GM12875 (cell line): ENCODE data around the gene IGSF21.

Experiments used
- H3K4me3 ChIP-seq: one replicate; pipeline ENCODE4 v1.5.1; 2011; ENCODE audit warnings: low read depth, low read length, control low read depth
- CTCF ChIP-seq: IDR thresholded peaks from 2 replicates; pipeline ENCODE4 v1.5.1; 2011; ENCODE audit warnings: low read depth, mild to moderate bottlenecking, control low read depth, inconsistent platforms, low read length, moderate library complexity, borderline replicate concordance; ENCODE audit not compliant: insufficient read depth

Gene IGSF21

GRCh38 chr1:18401921-18402320 is 294.3 kb downstream of the IGSF21 start:
- no peak overlapping the region for H3K4me3 ChIP-seq
- TF ChIP-seq CTCF: no peak

GRCh38 chr1:18404460-18404859 is 296.9 kb downstream of the IGSF21 start:
- H3K4me3 ChIP-seq: no peak overlapping the region
- no peak for TF ChIP-seq CTCF

GRCh38 chr1:18407166-18408045 is 299.8 kb downstream of the IGSF21 start:
- H3K4me3 ChIP-seq: no peak overlapping the region
- TF ChIP-seq CTCF: no peak

GRCh38 chr1:18408656-18409370 is 301.2 kb downstream of the IGSF21 start:
- no peak for TF ChIP-seq CTCF
- no peak overlapping the region for H3K4me3 ChIP-seq

GRCh38 chr1:18409609-18410237 is 302.1 kb downstream of the IGSF21 start:
- H3K4me3 ChIP-seq: no peak overlapping the region
- TF ChIP-seq CTCF: no peak

GRCh38 chr1:18410407-18410806 is 302.8 kb downstream of the IGSF21 start:
- no peak overlapping the region for H3K4me3 ChIP-seq
- TF ChIP-seq CTCF: no peak
